ENCODE measurements around the gene TMA7B.
"Not testable (repeated sequence)": the region's sequence is repeated elsewhere in the genome, so short reads cannot be mapped to it uniquely, and the experiment has no call there.

The TMA7B gene

GRCh38 chr22:39991159-39991860 is 31.1 kb downstream of the TMA7B start:
- TF ChIP-seq POLR2A (IDR thresholded peaks at IDR 0.05; ENCODE audit: low read depth, low read length) = no peak
- FAIRE-seq (no peak), DNase-seq (ENCODE audit: insufficient read length, low spot score) (no peak)

GRCh38 chr22:39992088-39992826 is 32.1 kb downstream of the TMA7B start:
- TF ChIP-seq POLR2A (IDR thresholded peaks at IDR 0.05; ENCODE audit: low read depth, low read length) = no peak
- DNase-seq (ENCODE audit: insufficient read length, low spot score) = no peak
- FAIRE-seq = no peak

- FAIRE-seq = not testable (repeated sequence)
Observed at GRCh38 chr22:39992894-39993293, 32.7 kb downstream of the TMA7B start.

GRCh38 chr22:39994041-39994565 is 33.9 kb downstream of the TMA7B start:
- DNase-seq (ENCODE audit: insufficient read length, low spot score) (no peak), FAIRE-seq (no peak)
- no peak for TF ChIP-seq POLR2A (IDR thresholded peaks at IDR 0.05; ENCODE audit: low read depth, low read length)

More at GRCh38 chr22:39992894-39993293, 32.7 kb downstream of the TMA7B start:
- not testable (repeated sequence) for DNase-seq (ENCODE audit: insufficient read length, low spot score)

GRCh38 chr22:39994566-39995392 is 34.6 kb downstream of the TMA7B start, which contains the start of gene FAM83F:
Gene FAM83F (plus strand): TSS chr22:39994954. CDS start chr22:39995043, 89 bp downstream.
- DNase-seq (ENCODE audit: insufficient read length, low spot score) (no peak), FAIRE-seq (no peak)
- TF ChIP-seq POLR2A (IDR thresholded peaks at IDR 0.05; ENCODE audit: low read depth, low read length) = no peak

- TF ChIP-seq POLR2A (IDR thresholded peaks at IDR 0.05; ENCODE audit: low read depth, low read length) = no peak
- no peak for FAIRE-seq
Observed at GRCh38 chr22:39995393-39996252, 35.4 kb downstream of the TMA7B start.

GRCh38 chr22:39996732-39997131 is 36.5 kb downstream of the TMA7B start:
- FAIRE-seq (no peak), DNase-seq (ENCODE audit: insufficient read length, low spot score) (no peak)
- TF ChIP-seq POLR2A (IDR thresholded peaks at IDR 0.05; ENCODE audit: low read depth, low read length) = no peak

More at GRCh38 chr22:39995393-39996252, 35.4 kb downstream of the TMA7B start:
- DNase-seq (ENCODE audit: insufficient read length, low spot score) = no peak

- TF ChIP-seq POLR2A (IDR thresholded peaks at IDR 0.05; ENCODE audit: low read depth, low read length) = no peak
- no peak for FAIRE-seq
- DNase-seq (ENCODE audit: insufficient read length, low spot score) = no peak
Observed at GRCh38 chr22:39997421-39997820, 37.2 kb downstream of the TMA7B start.

GRCh38 chr22:39997939-39998726 is 37.9 kb downstream of the TMA7B start:
- TF ChIP-seq POLR2A (IDR thresholded peaks at IDR 0.05; ENCODE audit: low read depth, low read length) = no peak
- peak; percentile 61 for DNase-seq (ENCODE audit: insufficient read length, low spot score)
- FAIRE-seq = no peak

- DNase-seq (ENCODE audit: insufficient read length, low spot score) (no peak), FAIRE-seq (no peak)
- no peak for TF ChIP-seq POLR2A (IDR thresholded peaks at IDR 0.05; ENCODE audit: low read depth, low read length)
Observed at GRCh38 chr22:39999144-39999757, 39.1 kb downstream of the TMA7B start.

- DNase-seq (ENCODE audit: insufficient read length, low spot score) (no peak), FAIRE-seq (no peak)
- no peak for TF ChIP-seq POLR2A (IDR thresholded peaks at IDR 0.05; ENCODE audit: low read depth, low read length)
Observed at GRCh38 chr22:40000171-40000570, 40.0 kb downstream of the TMA7B start.

GRCh38 chr22:40001106-40001505 is 40.9 kb downstream of the TMA7B start:
- no peak for FAIRE-seq

More at GRCh38 chr22:40001106-40001505, 40.9 kb downstream of the TMA7B start:
- no peak for DNase-seq (ENCODE audit: insufficient read length, low spot score)
- TF ChIP-seq POLR2A (IDR thresholded peaks at IDR 0.05; ENCODE audit: low read depth, low read length) = no peak
